ENCODE measurements around the gene GREM2.

The GREM2 gene

DNA sequence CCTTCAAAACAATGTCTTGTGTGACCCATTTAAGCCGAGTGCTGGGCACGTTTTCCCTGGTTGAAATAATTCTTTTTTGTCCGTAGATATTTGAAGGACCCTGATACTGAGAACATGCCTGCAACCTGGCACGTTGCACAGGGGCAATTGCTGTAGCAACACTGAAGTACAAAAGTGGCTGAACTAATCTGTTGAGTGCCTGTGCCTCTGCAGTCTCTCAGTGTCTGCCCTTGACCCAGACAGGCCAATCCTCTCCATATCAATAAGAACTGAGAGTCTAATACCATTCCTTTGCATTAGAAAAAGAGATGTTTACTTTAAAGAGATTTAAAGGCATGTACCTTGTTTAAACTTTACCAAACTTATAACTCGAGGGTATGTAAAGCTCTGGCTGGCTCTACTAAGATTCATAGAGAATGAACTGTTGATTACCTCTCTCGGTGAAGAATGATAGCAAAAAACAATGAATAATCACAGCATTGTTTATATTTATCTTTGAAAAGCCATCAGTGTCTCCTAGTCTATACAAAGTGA is 2.4 kb downstream of the GREM2 start:
- no peak for DNase-seq

GRCh38 chr1:240608707-240609106 is 3.2 kb downstream of the GREM2 start:
- DNase-seq = no peak

DNA sequence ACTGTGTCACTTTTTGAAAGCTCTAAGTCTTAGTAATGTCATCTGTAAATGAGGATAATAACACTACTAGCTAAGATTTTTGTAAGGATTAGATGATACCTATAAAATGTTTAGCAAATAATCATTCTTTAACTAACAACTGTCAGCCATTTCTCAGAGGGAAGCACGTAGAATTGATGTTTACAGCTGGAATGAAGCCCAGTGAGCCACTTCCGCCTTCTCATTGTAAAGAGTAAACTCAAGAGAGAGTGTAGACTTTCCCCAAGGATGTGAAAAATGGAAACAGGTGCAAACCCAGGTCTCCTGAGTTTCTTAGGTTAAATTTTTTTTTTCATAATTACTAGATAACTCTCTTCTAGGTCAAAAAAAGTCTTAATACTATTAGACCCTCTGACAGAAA is 4.9 kb downstream of the GREM2 start:
- DNase-seq = no peak

DNA sequence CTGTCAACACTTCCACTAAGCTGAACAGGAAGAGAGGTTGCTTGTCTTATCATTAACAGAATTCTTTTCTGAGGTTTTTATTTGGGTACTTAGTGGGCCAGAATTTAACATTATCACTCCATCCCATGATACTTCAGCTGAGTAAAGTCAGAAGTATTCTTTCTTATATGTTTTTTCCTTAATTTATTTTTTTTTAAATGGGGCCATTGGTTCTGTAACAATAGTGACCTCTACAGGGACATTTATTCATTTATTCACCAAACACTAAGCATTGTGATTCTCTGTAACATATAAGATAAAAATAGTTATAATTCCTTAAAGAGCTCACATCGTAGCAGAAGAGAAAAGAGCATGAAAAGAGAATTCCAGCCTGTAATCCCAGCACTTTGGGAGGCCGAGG is 9.8 kb downstream of the GREM2 start:
- no peak for DNase-seq

DNA sequence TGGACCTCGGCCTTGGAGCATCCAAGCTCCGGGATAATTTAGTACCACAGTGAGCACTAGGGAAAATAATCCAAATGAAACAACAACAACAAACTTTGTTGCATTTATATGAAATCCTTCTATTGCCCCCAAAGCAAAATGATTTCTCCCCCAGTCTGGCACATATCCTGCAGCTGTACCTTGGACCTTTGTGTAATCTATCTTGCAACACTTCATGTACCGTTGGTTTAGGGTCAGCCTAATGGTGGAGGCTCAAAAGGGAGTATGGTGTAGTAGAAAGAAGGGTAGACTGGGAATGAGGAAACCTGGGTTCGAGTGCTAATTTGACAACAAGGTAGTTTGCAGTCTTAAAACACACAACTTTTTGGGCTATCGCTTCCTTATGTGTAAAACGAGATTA is 12.1 kb downstream of the GREM2 start:
- DNase-seq = no peak

- DNase-seq = no peak
These were observed 12.7 kb downstream of the GREM2 start for GRCh38 chr1:240599299-240599698.

DNA sequence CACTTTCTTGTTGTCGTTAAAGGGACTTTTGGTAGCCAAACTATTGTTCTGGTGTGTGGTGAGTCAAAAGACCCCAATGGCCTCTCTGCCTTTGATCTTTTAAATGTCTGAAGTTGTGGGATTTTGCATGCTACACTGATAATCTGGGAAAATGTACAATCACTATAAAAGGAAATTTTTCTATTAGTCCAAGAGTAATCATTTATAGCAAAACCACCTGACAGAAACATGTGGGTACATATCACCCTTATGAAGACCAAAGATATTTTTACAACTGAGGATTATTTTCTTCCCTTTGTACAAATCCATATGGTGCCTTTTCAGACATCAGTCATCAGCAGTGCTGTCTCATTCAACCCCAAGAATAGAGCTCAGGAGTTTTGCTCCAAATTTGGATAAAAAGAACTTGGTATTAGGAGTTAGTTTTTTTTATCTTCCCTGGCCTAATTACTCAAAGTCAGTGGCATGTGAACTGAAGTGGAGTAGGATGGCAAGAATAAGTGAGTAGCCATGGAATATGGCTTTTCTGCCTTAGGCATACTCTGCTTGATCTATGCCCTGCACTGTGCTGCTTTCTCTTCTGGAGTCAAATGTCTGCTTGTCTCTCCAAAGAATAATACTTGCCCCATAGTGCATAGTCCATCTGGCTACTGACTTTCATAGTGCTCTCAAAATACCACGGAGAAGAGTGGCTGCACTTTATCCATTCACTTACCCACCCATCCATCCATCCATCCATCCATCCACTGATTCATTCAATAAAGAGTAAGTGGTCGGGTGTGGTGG is 13.5 kb downstream of the GREM2 start:
- no peak for DNase-seq

GRCh38 chr1:240597153-240597745 is 14.7 kb downstream of the GREM2 start:
- no peak for DNase-seq

DNA sequence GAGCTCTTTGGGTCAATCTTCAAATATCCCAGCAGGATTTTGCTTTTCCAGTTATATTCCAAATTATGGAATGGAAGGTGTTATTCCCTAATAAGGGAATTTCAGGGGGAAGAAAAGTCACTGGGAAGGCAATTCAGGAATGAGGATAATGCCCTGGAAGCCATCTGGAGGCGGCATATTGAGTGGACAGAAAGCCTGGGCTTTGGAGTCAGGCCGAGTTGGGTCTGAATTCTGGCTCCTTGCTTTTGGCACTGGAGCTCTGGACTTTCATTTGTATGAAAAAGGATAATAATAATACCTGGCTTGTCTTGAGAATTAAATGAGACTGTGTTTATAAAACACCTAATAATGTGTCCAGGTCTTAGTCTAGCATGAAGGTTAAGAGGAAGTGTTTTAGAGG is 16.5 kb downstream of the GREM2 start:
- DNase-seq = no peak

GRCh38 chr1:240591564-240591963 is 20.4 kb downstream of the GREM2 start:
- no peak for DNase-seq

DNA sequence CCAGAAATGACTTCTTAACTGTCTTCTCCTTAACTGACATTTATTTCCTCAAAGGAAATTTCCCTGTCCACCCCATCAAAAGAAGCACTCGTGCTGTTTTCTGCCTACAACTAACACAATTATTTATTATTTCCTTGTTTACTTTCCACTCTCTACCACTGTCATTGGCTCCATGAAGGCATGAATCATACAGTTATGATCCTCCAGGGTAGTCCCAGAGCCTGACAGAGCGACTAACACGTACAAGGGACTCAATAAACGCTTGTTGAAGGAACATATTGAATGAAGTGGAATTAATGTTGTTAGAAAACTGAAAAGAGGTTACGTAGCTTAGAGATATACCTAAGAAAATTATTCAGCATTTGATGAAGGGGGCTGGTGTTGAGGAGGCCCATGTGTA is 20.9 kb downstream of the GREM2 start:
- DNase-seq = no peak

DNA sequence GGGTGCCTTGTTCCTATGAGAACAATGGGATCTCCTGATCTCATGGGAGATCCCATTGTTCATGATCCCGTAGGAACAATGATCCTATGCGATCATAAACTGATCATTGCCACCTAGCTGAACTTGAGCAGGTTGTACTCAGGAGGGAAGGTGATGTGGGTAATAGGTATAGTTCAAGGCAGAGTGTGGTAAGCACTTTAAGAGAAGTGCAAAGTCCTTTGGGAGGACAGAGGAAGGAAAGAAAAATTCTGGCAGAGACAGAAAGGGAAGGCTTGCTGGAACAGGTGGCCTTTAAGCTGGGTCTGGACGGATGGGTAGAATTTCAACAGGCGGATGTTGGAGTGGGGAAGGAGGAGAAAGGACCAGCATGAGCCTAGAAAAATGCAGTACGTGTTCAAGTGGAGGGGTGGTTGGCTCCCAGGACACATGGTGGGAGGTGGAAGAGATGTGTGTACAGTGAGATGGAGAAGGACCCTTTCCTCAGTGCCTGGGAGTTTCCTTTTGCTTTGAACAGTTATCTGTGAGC is 22.3 kb downstream of the GREM2 start:
- DNase-seq = no peak

GRCh38 chr1:240586006-240586405 is 25.9 kb downstream of the GREM2 start:
- no peak for DNase-seq

DNA sequence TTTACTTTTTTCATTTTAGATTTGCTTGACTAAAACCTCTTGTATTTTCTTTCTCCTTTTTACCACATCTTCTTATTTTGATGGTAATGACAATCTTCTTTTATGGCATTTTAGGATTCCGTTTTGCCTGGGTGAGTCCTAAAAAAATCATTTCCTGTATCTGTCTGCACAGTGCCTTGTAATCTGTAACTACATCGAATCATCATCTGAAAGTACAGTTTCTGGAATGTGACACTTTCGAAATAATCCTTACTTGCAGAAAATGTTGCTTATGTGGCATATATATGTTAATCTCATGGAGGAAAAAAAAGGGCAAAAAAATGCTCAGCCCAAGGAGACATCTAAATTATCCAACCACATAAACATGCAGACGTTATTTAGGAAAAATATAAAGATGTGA is 29.0 kb downstream of the GREM2 start:
- DNase-seq = no peak

GRCh38 chr1:240579511-240579910 is 32.4 kb downstream of the GREM2 start:
- no peak for DNase-seq

DNA sequence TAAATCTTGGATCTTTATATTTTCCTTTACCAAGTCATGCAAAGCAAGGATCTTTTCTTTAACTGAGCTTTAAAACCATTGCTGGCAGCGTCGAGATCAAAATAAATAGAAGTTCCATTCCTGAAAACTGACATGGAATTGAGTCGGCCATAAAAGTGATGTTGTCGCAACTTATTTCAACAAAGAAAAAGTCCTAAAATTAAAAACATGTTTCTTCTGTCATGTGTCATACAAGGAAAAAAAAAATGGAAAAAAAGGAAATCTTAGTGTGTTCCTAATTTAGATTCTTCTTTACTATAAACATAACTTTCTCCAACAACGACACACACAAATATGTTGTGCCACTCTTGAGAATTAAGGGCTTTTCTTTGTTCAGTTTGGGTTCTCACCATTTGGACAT is 34.9 kb downstream of the GREM2 start:
- DNase-seq = no peak

DNA sequence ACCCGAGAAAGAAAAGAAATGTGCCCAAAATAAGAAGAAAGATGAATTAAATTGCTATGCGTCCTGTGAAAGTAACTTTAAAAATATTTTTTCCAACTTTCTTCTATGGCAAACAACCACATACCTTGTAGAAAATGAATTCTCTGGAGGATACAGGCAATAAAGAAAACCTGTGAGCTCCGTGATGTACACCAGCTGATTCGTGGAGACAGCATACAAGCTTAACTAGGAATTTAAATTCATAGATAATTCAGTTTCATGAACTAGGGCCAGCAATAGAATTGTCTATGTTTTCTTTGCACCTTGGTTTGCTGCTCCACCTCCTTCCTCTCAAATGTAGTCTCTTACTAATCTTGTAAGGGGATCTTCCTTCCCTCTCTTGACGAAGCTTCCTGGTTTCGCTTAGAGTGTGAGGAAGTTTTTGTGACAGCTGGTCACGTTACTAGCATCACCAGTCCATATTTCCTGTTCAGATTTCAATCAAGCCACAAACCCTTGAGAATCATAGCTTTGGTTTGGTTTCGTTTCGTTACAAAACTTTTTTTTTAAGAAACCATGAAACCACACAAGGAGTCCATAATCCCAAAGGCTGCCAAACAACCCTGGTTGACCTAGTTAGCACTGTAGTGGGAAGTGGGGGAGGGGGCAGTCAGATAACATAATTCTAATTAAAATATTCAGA is 35.8 kb downstream of the GREM2 start:
- peak; percentile 75 for DNase-seq

DNA sequence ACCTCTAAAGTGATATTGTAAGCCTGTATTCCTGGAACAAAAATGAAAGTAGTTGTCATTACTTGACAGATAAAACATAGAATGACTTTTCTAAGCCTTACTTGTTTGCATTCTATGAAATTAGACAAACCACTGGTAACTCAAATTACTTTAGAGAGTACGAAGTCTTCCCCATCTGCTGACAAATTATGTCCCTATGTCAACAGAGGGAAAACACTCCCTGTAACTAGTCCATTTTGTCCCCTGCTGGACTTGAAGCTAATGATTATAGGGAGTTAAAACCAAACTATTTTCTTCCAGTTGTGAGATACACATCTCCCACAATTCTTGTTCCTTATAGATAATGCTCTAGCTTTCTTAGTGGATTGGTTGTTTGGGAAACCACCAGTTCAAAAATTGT is 39.6 kb downstream of the GREM2 start:
- DNase-seq = no peak

DNA sequence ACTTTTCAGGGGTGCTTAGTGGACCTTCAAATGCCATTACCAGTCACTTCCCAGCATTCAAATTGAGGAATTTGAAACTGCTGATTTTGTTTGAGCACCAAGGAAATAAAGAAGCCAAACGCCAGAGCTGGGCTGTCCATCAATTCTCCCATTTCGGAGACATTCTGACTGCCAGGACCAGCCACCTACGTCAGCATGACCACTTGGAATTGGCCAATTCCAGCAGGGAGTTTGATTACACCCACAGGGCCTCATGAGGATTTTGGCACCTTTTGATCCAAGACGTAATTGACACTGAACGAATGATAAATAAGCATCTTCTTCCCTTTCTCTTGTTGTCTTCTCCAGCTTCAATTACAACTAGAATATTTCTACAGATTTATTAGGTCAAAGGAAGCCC is 40.2 kb downstream of the GREM2 start:
- no peak for DNase-seq

- no peak for DNase-seq
These were observed 44.9 kb downstream of the GREM2 start for GRCh38 chr1:240567066-240567465.

- no peak for DNase-seq
These were observed 49.2 kb downstream of the GREM2 start for GRCh38 chr1:240562779-240563178.

GRCh38 chr1:240562111-240562590 is 49.8 kb downstream of the GREM2 start:
- peak; percentile 1 for DNase-seq

DNA sequence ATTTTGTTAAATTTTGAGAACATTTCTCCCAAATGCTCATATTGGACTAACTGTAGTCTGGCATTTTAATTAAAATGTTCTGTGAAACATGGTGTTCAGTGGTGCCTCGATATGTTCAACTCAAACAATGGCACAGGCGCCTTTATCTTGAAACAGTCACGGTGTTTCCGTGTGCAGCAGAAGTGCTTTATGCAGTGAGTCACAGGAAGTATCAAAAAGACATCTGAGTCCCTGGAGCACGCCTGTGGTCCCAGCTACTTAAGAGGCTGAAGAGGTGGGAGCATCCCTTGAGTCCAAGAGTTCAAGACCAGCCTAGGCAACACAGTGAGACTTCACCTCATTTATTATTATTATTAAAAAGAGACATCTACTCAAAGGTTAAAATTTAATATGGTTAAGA is 52.2 kb downstream of the GREM2 start:
- no peak for DNase-seq

- no peak for DNase-seq
These were observed 56.4 kb downstream of the GREM2 start for GRCh38 chr1:240555524-240555923.

Measured in activated CD4-positive, alpha-beta T cell treated with anti-CD3 and anti-CD28 coated beads, Interleukin-2, amount 50 U/mL, for 16 hours (primary cell).